Stimulated activated CD4-positive, alpha-beta T cell treated with anti-CD3 and anti-CD28 coated beads, Interleukin-1b, Interleukin-23, amount 100 ng/mL, for 48 hours (primary cell): ENCODE results near the gene RELL1.

Experiments
- DNase-seq: peaks from one replicate; pipeline ENCODE4 v3.0.0-alpha.2; 2020

Gene RELL1

DNA sequence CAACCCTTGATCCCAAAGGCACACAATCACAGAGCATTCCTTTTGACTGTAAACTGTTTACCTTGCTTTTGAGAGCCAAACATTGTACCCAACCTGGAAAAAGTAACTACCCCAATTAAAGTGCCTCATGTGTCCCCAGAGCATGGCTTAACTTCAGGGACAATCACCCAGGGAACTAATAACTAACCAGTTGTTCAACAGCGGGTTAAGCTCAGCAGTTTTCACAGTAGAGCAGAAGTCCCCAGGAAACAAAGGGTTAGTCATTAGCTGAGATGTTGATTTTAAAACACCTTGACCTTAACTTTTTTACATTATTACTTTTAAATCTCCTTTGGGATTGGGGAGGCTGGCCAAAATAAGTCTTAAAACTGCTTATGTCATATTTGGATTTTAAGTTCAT is 94.8 kb downstream of the RELL1 start:
- DNase-seq, result no peak

DNA sequence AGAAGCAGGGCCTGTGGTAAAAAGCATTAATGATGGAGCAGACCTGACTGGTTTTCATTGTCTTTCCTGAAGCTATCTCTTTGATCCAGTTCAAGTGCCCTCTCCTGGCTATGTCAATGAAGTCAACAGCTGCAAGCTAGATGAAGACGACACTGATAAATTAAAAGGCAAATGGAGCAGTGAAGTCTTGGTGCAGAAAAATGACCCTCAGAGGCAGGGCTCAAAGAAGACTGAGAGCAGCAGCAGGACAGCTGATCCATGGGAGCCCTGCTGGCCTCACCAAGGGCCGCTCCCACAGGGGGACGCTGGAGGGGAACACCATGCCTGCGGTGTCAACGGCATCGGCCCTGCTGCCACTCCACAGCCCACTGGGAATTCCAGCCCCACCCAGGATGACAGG is 96.2 kb downstream of the RELL1 start:
- no peak for DNase-seq

DNA sequence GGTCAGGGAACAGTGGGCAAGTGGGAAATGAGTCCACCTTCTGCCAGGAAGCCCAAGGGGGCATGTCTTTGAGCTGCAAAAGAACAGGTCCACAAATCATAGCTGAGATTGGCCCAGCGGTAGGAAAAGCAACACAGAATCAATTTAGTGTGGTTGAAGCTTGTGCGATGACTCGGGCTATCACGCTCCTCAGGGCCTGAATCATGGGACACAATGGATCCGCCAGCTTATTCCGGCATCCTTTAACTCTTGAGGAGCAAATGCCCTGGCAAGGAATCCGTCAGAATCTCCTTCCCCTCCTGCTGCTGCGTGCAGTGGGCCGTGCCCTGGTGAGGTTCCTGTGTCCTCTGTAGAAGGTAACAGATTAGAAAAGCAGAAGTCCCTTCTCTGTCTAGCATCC is 98.0 kb downstream of the RELL1 start:
- DNase-seq, result no peak

DNA sequence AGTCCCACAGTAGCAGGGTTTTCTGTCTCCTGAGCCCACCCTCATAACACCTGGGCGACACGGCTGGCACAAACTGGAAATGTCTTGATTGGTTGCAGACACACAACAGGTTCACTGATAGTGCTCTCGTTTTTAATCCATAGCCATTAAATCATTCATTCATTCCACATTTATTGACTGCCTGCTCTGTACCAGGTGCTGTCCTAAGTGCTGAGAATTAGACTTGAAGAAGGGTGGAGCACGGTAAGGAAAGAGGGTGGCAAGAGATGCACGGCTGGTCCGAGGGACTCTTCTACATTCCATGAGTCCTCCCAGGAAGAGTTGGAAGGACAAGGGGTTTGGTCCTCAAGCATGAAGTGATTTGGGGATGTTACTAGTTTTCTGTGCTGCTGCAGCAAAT is 100.0 kb downstream of the RELL1 start:
- DNase-seq, result no peak

DNA sequence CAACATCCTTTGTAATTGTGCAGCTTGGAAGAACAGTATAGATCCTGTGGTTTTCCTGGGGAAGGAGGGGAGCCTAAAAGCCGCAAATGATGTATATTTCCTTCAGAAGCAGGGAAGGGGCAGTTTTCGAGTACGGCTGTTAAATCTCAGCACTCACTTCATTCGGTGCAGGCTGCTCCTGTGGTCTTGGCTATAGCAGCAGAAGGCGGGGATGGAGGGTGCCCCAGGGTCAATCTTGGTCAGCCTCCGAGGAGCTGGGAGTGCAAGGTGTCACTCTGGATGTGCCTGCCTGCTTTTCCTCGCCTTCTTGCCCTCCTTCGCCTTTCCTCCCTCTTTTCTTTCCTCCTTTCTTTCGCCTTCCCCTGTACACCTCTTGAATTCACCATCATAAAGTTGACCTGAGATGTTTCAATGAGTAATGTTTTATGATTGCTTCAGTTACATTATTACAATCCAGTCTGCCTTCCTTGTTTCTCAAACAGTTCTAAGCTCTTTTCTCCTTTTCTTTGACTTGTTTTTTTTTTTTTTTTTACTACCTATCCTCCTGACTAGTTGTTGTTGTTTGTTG is 101.6 kb downstream of the RELL1 start:
- no peak for DNase-seq

DNA sequence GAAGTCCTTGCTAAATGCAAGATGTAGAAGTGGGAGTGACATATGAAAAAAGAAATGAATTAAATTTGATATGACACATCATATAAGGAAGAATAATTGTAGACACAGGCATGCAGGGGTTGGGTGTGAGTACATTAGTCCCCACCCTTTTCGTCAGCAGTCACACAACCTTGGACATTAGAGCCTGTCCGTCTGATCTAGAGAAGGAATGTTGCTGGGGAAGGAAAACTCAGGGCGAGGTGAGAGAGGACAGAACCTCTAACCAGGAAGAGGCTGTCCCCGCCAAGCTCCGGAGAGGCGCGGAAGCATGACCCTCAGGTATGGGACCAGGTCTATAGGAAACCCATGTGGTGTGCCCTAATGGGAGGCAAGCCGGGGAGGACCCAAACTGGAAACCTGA is 102.1 kb downstream of the RELL1 start:
- no peak for DNase-seq

DNA sequence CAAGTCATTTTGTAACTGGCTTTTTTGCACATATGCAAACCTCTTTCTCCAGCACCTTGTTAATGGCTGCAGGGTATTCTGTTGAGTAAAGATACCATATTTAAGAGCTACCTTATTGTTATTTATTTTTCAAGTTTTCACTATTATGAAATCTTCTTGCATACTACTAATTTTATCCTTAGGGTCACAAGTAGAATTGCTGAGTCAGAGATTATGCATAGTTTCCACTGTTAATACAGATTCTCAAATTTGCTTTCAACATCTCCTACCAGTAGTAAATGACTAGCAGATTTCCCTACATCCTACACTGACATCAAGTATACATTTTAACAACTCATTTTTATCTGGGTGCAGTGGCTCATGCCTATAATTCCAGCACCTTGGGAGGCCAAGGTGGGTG is 112.6 kb downstream of the RELL1 start:
- DNase-seq, result no peak

DNA sequence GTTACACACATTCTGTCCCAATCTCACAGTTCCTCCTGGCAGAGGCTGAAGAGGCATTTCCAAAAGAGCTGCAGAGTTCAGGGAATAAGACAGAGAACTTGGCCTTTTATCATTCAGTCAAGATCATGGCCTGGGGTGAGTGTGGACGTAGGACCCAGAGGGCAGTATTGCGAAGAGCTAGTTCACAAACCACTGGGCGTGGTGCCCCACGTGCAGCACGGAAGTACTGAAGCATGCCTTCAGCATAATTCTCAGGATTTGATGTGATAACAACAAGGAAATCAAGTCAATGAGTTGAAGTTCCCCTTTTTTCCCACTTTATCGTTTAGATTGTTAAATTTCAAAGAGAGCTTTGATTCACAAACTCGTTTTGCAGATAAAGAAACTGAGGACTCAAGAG is 117.7 kb downstream of the RELL1 start:
- DNase-seq, result no peak

DNA sequence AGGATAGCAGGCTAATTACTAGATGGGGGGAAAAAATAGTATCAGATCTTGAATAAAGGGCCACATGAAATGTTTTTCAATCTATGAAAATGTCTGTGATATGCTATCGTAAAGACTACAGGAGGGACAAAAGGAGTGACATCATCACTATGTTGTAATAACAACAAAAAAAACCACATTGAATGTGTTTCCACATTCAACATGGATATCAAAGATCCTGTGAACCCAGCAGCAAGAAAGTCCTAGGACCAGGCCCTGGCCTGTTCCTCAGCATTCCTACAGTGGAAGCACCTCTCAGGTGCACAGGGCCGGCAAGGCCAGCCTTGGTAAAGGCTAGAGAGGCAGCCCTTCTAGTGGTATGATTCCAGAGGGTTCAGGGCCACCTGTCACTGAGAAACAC is 118.3 kb downstream of the RELL1 start:
- no peak for DNase-seq

DNA sequence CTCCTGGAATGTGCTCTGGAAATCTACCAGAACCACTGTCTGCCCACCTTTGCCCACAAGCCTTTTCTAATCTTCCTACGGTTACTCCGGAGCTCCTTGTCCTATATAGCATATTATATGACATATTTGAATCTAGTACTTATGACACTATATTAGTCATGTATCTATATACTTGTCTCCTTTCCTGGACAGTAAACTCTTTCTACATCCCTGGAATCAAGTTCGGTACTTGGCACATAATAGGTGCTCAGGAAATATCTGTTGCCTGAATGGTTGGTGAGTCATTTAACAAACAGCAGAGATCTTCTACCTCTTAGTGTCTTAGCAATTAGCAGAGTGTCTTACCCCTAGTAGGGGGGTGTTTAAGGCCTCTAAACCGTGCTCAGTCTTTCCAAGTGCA is 123.6 kb downstream of the RELL1 start:
- no peak for DNase-seq

DNA sequence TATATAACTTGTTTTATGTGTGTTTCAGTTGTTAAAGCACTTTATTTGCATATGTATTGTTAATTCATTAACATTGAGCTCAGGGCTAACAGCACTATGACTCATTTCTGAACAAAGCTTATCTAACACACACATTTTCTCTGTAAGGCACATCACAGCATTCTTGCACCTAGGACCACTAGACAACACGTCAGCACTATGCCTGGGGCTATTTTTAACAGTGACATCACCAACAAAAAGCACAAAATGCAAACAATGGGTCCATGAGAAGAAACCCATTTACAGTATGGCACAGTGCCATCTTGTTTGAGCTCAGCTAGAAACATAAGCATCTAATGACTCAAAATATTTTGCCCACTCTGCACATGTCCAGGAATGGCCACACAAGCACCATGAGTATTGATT is 124.4 kb downstream of the RELL1 start:
- no peak for DNase-seq

DNA sequence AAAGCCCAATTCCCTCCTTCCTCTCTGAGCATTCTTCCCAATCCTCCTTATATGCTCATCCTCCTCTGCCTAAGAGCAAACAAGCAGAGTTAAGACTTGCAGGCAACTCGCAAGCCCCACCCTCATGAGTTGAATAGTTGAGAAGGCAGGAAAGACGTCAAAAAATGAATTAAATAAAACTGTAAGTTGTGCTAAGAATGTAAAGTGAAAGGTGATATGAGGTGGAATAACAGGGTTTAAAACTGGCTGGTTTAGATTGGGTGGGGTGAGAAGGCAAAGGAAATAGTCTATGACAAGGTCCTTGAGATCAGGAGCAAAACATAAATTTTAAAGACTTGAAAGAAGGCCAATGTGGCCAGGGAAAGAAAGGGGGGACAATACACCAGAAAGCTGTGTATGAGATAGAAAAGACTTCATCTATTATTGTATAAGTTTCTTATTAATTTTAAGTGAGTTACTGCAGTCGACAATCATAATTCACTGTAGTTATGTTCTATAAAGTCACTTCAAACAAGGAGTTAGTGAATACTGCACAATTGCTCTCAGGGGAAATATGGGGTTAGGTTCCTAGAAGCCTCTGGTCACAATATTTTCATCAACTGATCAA is 124.9 kb downstream of the RELL1 start:
- DNase-seq, result no peak
